Peyer's patch (tissue), 4 donors: ENCODE measurements around the gene C5orf52. TPM values are rescaled to one million over a fixed set of nuclear protein-coding genes. Genes with fewer than 3 reads are reported as not detected.
A peak's percentile ranks its signal among the peaks of the same experiment; 100 is the strongest.

ENCODE experiments used
- DNase-seq, 3 donors: peaks; one replicate each; pipeline ENCODE4 v3.0.0-alpha.2; 2017 to 2019
- H3K27ac ChIP-seq, 4 donors: fragments of 200-600 bp; sonication (generic); one replicate each; pipeline ENCODE4 v1.5.1; 2016 to 2019
- H3K27me3 ChIP-seq, 2 donors: fragments of 200-600 bp; sonication (generic); one replicate each; pipeline ENCODE4 v1.5.1; 2019
- H3K36me3 ChIP-seq, 3 donors: fragments of 200-600 bp; sonication (generic); one replicate each; pipeline ENCODE4 v1.5.1; 2016 to 2019
- H3K4me1 ChIP-seq, 4 donors: fragments of 200-600 bp; sonication (generic); one replicate each; pipeline ENCODE4 v1.5.1; 2016 to 2019
- H3K4me3 ChIP-seq, 4 donors: fragments of 200-600 bp; sonication (generic); 1 replicate in 3 of 4; 2 replicates in 1 of 4; pipeline ENCODE4 v1.5.1; 2016 to 2019; ENCODE audit warnings: mild to moderate bottlenecking in 1 of 4
- H3K9me3 ChIP-seq, 4 donors: fragments of 200-600 bp; sonication (generic); one replicate each; pipeline ENCODE4 v1.5.1; 2016 to 2019; ENCODE audit warnings: mild to moderate bottlenecking in 1 of 4
- CTCF ChIP-seq, 6 experiments: fragments of 450-650 bp in 4 of 6; fragments of 200-600 bp in 2 of 6; sonication (generic) in 1 of 6; IDR thresholded peaks; one replicate each; pipeline ENCODE4 v1.5.1; 2017 to 2019; ENCODE audit warnings: antibody characterized with exemption in 6 of 6, mild to moderate bottlenecking in 3 of 6, moderate library complexity in 1 of 6
- POLR2A ChIP-seq, 2 donors: fragments of 450-650 bp; IDR thresholded peaks; one replicate each; pipeline ENCODE4 v1.5.1; 2017; ENCODE audit warnings: antibody characterized with exemption in 2 of 2, mild to moderate bottlenecking in 2 of 2, moderate library complexity in 2 of 2
- total RNA-seq, 4 donors: library from RNA; depleted of rRNA; stranded (reverse); fragments of >200 nt; gene quantifications; one replicate each; pipeline ENCODE4 v1.1.0, GENCODE V29; 2016

C5orf52 gene
- total RNA-seq, 4 donors from 2014 or later: 1.7 TPM; not detected in 3

- H3K27me3 ChIP-seq: no peaks in the 10 kb centered on the region
- no peaks in the 10 kb centered on the region for H3K4me1 ChIP-seq
- no peak for DNase-seq
- no peaks in the 10 kb centered on the region for H3K36me3 ChIP-seq
- no peak overlapping the region for H3K27ac ChIP-seq
- no peaks in the 10 kb centered on the region for H3K9me3 ChIP-seq
- TF ChIP-seq POLR2A (IDR thresholded peaks at IDR 0.05): no peak
- TF ChIP-seq CTCF (IDR thresholded peaks at IDR 0.05): no peak
- H3K4me3 ChIP-seq: no peak overlapping the region
Observed at GRCh38 chr5:157648275-157648990, 22.9 kb upstream of the C5orf52 start.

- TF ChIP-seq POLR2A (IDR thresholded peaks at IDR 0.05): no peak
- TF ChIP-seq CTCF (IDR thresholded peaks at IDR 0.05): no peak
- H3K4me3 ChIP-seq: no peak overlapping the region
- H3K4me1 ChIP-seq: no peaks in the 10 kb centered on the region
- no peak overlapping the region for H3K27ac ChIP-seq
- DNase-seq: no peak
- H3K27me3 ChIP-seq: no peaks in the 10 kb centered on the region
- H3K9me3 ChIP-seq: no peaks in the 10 kb centered on the region
- H3K36me3 ChIP-seq: no peaks in the 10 kb centered on the region
Observed at GRCh38 chr5:157649101-157649500, 22.2 kb upstream of the C5orf52 start.

- H3K4me3 ChIP-seq: peak overlapping the region; percentile 46 to 74 (median 50)
- peak overlapping the region in 1 of 4 donors; percentile 79 for H3K27ac ChIP-seq
- TF ChIP-seq CTCF (IDR thresholded peaks at IDR 0.05) (no peak), POLR2A (IDR thresholded peaks at IDR 0.05) (no peak)
- no peaks in the 10 kb centered on the region for H3K4me1 ChIP-seq
- no peaks in the 10 kb centered on the region for H3K27me3 ChIP-seq
- DNase-seq: no peak
- H3K9me3 ChIP-seq: no peaks in the 10 kb centered on the region
- H3K36me3 ChIP-seq: no peaks in the 10 kb centered on the region
Observed at GRCh38 chr5:157650991-157651611, 20.2 kb upstream of the C5orf52 start.

- Histone ChIP-seq H3K36me3 (no peaks in the 10 kb centered on the region), H3K27me3 (no peaks in the 10 kb centered on the region), H3K4me1 (no peaks in the 10 kb centered on the region), H3K9me3 (no peaks in the 10 kb centered on the region), H3K4me3 (peak overlapping the region; percentile 46 to 74 (median 50)), H3K27ac (peak overlapping the region; percentile 29 to 79 (median 62))
- TF ChIP-seq POLR2A (IDR thresholded peaks at IDR 0.05): peak; percentile 26 to 31
- peak; percentile 27 to 78 (median 56) for TF ChIP-seq CTCF (IDR thresholded peaks at IDR 0.05)
- peak; percentile 78 to 94 (median 89) for DNase-seq
Observed at GRCh38 chr5:157651623-157652376, 19.5 kb upstream of the C5orf52 start.

- Histone ChIP-seq H3K27me3 (no peaks in the 10 kb centered on the region), H3K36me3 (no peaks in the 10 kb centered on the region), H3K27ac (peak within 1 kb of the TSS; percentile 29 to 79 (median 62)), H3K9me3 (no peaks in the 10 kb centered on the region), H3K4me3 (peak within 1 kb of the TSS; percentile 46 to 74 (median 50)), H3K4me1 (no peaks in the 10 kb centered on the region)
- TF ChIP-seq POLR2A (IDR thresholded peaks at IDR 0.05): no peak
- no peak for TF ChIP-seq CTCF (IDR thresholded peaks at IDR 0.05)
- no peak for DNase-seq
Observed at GRCh38 chr5:157652377-157652692, 19.0 kb upstream of the C5orf52 start, which contains the start of gene SOX30. TSS of gene SOX30 (minus strand) at chr5:157652438. CDS start at chr5:157652078, 360 bp downstream.
